GM12872 (cell line): Measurements from ENCODE around the gene C19orf25.

Source experiments
- CTCF ChIP-seq: IDR thresholded peaks from 3 replicates; pipeline ENCODE4 v1.5.1; 2011; ENCODE audit warnings: low read depth, mild to moderate bottlenecking, low read length, moderate library complexity; ENCODE audit not compliant: insufficient read depth

C19orf25 gene

DNA sequence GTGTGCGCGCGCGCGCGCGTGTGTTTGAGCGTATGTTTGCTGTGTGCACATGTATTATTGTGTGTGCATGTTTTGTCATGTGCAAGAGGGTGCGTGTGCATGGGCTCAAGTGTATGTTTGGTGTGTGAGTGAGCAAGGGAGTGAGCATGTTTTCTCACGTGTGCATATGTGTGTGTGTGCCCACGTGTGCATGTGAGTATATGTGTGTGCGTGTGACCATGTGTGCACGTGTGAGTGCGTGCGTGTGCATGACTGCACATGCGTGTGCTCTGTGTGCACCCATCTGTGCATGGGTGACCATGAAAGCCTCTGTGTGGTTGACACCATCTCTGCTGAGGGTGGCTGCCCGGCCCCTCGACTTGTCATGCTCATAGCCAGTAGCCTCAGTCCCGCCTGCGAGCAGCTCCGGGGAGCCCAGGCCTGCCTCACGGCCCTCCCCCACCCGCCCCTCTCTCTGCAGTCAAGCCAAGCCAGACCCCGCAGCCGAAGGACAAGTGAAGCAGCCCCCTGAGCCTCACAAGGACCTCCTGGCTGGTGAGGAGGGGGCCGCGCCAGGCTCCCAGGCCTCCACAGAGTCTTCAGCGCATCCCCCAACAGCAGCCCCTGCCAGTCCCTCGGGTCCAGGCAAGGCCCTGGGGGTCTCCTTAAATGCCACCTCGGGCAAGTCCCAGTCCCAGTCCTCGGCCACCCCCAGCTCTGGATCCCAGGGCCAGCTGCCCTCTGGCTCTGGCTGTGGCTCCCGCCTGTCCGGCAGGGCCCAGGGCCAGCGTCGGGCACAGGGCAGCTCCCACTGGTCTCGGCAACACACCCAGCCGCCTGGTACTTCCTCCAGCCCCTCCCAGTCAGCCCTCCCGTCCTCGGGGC is 17.9 kb upstream of the C19orf25 start:
- no peak for TF ChIP-seq CTCF

DNA sequence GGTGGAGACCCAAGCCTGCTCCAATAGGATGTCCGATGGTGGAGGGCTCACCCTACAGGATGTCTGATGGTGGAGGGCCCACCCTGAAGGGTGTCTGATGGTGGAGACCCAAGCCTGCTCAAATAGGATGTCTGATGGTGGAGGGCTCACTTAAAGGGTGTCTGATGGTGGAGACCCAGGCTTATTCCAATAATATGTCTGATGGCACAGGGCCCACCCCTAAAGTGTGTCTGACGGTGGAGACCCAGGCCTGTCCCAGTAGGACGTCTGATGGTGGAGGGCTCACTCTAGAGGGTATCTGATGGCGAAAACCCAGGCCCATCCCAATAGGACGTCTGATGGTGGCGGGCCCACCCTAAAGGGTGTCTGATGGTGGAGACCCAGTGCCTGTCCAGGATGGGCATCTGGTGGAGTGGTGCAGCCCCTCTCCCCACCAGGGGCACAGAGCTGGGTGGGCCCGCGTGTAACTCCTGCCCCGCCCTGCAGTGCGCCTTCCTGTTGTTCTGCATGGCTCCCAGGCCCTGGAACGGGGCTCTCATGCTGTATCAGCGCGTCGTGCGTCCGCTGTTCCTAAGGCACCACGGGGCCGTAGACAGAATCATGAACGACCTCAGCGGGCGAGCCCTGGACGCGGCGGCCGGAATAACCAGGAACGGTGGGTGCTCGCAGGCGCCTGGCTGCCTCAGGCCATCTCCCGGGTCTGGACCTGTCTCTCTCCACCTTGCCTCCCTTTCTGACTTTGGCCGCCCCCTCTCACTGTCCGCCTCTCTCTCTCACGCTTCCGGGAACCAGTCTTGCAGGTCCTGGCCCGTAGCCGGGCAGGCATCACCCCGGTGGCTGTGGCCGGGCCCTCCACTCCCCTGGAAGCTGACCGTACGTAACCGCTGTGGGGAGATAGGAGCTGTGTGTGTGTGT is 17.0 kb upstream of the C19orf25 start:
- no peak for TF ChIP-seq CTCF

DNA sequence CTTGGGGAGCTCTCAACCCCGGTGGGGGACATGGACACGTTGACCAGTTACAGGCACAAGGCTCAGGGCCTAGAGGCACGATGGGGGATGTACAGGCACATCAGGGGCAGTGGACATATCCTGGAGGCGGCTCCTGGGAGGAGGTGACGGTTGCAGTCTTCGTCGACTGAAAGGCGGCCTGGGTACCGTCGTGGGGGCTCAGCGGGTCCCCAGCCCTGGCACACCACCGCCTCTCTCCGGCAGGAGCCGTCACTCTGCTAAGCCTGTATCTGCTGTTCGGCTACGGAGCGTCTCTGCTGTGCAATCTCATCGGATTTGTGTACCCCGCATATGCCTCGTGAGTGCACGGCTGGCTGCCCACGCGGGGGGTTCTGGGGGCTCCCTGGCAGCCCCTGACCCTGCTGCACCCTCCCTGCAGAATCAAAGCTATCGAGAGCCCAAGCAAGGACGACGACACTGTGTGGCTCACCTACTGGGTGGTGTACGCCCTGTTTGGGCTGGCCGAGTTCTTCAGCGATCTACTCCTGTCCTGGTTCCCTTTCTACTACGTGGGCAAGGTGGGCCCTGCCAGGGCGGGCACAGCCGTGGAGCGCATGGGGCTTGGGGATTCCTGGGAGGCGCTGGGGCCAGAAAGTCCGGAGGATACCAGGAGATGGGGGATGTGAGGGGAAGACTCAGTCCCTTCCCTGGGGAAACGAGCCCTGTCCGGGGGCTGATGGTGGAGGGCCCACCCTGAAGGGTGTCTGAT is 16.2 kb upstream of the C19orf25 start:
- no peak for TF ChIP-seq CTCF

GRCh38 chr19:1494115-1494815 is 15.2 kb upstream of the C19orf25 start:
- no peak for TF ChIP-seq CTCF

- no peak for TF ChIP-seq CTCF
Measured at GRCh38 chr19:1492474-1493006, 13.5 kb upstream of the C19orf25 start.

GRCh38 chr19:1491849-1492170 is 12.8 kb upstream of the C19orf25 start:
- TF ChIP-seq CTCF = no peak
